DMS 273 (cell line): ENCODE results near the gene KRT222.

ENCODE experiments used
- DNase-seq: peaks from one replicate; lab custom pipeline; 2025; ENCODE audit not compliant: unreplicated experiment; lab: John Stamatoyannopoulos, UW

The KRT222 gene

GRCh38 chr17:40615841-40616476 lies 49.0 kb downstream of the KRT222 start:
- DNase-seq, result no peak

GRCh38 chr17:40615068-40615840 lies 49.7 kb downstream of the KRT222 start:
- peak; percentile 64 for DNase-seq

- no peak for DNase-seq
Measured at GRCh38 chr17:40614431-40615067, 50.4 kb downstream of the KRT222 start.

- DNase-seq, result no peak
Measured at GRCh38 chr17:40613467-40614154, 51.4 kb downstream of the KRT222 start.

GRCh38 chr17:40612599-40613244 lies 52.3 kb downstream of the KRT222 start:
- no peak for DNase-seq

- no peak for DNase-seq
Measured at GRCh38 chr17:40611840-40612474, 53.0 kb downstream of the KRT222 start.

- no peak for DNase-seq
Measured at GRCh38 chr17:40610359-40610758, 54.6 kb downstream of the KRT222 start.

GRCh38 chr17:40608061-40608581 lies 56.9 kb downstream of the KRT222 start:
- no peak for DNase-seq

GRCh38 chr17:40607641-40608040 lies 57.3 kb downstream of the KRT222 start:
- no peak for DNase-seq

- no peak for DNase-seq
Measured at GRCh38 chr17:40606548-40607353, 58.2 kb downstream of the KRT222 start.

- DNase-seq, result no peak
Measured at GRCh38 chr17:40605306-40605705, 59.7 kb downstream of the KRT222 start.
